ENCODE data around the gene SPRY1.

Gene SPRY1

DNA sequence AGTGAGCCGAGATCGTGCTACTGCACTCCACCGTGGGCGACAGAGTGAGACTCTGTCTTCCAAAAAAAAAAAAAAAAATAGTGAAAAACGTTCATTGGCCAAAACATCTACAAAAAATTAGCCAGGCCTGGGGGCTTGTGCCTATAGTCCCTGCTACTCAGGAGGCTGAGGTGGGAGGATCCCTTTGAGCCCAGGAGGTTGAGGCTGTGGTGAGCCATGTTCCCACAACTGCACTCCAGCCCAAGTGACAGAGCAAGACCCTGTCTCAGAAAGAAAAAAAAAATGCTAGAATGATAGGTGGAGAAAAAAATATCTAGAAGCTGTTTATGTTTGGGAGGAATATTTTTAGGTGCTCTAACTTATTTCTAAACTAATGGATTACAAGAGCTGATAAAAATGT is 14.9 kb downstream of the SPRY1 start:
- no peak for DNase-seq (ENCODE audit: low read depth in 3 of 3)

DNA sequence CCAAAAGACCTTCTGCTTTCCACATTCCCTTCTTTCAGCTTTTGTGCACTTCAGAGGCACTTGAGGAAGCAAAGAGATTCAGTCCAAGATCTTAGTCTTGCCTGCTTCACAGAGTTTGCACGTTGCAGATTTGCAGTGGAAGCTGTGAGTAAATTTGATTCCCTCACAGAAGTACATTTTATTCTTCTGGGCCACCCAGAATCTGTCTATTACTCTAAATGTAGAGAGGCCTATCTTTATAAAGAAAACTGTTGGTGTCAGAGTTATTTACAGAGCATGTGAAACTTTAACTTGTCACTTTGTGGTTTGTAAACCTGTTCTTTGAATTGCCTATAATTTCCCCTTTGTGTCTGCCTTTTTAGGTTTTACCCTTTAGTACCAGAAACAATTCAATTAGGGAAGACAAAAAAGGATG is 15.5 kb downstream of the SPRY1 start:
- DNase-seq (ENCODE audit: low read depth in 3 of 3): no peak

DNA sequence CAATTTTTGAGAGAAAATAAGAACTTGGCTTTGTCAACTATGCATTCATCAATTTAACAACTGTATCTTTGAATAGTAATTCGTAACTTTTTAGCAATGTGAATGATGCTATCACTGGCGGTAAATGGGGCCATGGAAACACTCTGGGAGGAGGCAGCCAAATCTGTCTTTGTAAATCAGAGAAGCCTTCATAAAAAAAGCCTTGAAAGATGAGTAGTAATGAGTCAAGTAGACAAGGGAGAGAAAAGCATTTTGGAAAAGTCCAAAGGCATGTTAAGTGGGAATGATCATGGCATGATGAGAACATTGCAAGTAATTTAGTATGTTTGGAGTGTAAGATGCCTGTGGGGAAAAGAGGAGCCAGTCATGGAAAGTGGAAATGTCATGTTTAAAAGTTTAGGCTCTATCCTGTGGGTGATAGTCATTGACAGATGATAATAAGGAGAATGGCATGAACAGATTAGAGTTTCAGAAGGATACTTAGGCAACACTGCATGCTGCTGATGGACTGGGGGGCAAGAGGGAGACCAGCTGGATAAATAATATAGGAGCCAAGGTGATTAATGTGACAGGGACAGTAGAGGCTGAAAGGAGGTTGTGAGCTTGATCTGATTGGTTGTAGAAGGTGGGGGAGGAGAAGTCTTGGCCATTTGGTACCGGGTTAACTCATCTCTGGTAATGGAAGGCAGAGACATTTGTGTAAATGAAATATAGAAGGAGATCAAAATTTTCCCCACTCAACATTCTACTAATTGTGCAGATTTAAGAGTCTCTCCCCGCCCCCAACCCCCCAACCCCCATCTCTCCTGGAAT is 16.3 kb downstream of the SPRY1 start:
- no peak for DNase-seq (ENCODE audit: low read depth in 3 of 3)

DNA sequence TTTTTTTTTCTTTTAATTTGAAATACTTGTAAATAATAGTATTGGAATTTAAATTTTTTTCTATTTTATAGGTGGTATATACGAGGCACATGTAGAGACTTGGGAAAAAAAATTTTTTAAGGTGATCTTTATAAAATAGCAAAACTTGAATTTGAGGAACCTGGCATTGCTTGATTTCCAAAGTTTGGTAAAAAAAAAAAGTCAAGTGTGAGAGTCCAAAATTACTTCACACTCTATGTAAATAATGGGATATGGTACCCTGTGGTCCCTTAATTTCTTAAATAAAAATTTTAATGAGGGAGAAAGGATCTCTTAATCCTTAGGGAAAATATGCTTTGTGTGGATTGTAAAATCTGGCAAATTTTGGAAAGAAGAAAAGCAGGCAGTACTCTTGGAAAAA is 19.0 kb downstream of the SPRY1 start:
- no peak for DNase-seq (ENCODE audit: low read depth in 3 of 3)

DNA sequence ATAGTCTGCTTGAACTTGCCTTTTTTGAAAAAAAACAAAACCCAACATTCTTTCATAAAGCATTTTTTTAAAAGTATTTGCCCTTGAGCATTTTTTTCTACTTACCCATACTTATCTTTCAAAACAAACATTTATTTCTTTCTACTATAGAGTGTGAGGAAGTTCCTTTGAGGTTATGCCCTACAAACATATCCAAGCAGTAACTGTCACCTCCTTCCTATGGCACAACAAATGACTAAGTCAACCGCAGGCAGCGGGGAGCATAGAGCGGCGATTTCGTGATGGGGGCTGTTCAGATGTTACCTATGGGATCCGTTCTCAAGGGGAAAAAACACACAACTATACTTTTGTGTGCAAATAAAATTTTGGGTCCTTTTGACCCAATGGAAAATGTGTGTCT is 19.4 kb downstream of the SPRY1 start:
- peak in 1 of 3 experiments; percentile 54 for DNase-seq (ENCODE audit: low read depth in 3 of 3)

DNA sequence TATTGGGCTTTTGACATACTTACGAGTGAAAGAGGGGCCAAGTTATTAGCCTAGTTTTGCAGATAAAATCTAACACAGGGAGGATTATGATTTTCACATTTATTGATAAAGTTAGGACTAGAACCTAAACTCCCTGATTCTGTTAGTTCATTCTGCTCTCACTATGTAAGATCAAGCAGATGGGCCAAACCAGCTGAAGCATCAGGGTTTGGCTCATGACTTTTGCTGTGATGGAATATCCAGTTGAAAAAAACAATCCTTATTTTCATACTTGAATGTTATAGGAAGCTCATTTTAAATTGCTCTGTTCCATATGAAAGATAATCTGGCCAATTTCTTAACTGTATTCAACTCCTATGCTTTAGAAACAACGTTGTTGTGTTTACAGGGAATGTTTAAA is 21.2 kb downstream of the SPRY1 start:
- no peak for DNase-seq (ENCODE audit: low read depth in 3 of 3)

DNA sequence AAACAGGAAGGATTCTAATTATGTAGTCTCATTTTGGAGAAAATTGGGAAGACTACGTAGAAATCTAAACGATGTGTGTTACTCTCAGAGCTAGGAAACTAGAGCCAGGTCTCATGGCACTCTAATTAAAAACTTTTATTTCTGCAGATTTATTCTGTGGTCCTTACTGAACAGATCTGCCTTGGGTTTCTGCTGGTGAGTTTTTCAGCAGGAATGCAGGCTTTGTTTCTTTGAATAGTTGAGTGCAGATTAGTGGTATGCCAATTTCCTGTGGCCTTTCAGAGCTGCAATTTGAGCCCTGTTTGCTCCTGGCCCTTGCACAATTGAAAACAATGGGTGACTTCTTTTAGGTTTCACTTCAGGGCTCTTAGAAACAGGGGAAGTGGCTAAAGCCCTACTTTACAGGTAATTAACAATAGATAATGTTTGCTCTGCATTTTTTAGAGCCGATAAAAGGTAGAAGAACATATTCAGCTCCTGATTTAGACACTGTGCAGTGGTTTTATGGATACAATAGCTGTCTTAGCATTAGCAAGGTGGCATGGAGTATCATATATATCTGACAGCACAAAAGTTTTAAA is 21.8 kb downstream of the SPRY1 start:
- DNase-seq (ENCODE audit: low read depth in 3 of 3): no peak

DNA sequence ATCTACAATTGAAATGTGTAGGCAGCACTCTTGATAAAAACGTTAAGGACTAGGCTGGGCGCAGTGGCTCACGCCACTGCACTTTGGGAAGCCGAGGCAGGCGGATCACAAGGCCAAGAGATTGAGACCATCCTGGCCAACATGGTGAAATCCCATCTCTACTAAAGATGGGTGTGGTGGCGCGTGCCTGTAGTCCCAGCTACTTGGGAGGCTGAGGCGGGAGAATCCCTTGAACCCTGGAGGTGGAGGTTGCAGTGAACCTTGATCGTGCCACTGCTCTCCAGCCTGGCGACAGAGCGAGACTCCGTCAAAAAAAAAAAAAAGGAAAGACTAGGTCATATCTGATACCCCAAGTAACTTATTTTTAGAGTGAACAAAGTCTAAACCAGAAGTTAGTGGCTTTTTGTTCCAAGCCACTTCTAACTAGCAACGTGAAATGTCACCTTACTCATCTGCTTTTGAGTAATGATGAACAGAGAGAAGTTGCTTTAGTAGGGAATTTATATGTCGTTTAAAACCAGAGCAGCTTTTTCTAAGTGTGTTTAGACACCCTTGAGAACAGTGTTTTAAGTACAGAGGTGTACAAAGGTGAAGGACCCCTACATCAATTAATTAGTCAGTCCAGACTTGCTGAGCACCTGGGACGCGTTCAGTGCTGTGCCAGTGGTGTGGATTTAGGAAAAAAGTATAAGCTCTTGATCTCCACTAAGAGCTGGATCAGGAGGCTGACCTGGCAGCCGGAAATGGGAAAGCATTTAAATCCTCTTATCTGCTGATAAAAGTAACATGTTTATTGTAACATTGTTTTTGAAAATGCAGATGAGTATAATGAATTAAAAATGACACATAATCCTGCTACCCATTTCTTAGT is 23.5 kb downstream of the SPRY1 start:
- no peak for DNase-seq (ENCODE audit: low read depth in 3 of 3)

DNA sequence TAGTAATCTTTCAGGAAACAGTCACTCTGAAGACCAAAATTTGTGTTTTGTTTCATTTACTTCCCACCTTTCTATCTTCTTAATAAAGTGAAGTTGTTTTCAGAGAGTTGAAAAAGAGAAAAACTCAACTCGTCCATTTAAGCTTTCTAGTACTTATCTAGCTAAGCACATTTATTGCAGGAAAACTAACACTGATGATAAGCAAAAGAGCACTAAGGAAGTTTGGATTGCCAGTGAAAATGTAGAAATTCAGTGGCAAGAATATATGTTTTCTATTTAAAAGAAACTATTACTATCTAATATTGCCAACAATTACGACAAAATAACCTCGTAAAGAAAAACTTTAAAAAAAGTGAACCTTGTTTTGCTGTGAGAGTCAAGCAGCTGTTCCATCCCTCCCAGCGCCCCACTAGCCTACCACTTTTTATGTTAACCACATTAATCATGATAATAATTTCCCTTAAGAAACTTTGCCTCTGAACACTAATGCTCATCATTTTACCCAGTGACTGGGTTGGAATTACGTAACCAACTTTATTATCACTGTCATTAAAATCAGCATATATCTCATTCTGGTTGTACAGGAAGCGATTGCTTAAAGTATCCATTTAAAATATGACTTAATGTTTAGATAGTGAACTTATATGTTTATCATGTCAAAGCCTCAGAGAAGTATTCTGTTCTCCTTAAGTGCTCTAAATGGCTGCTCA is 24.8 kb downstream of the SPRY1 start:
- no peak for DNase-seq (ENCODE audit: low read depth in 3 of 3)

DNA sequence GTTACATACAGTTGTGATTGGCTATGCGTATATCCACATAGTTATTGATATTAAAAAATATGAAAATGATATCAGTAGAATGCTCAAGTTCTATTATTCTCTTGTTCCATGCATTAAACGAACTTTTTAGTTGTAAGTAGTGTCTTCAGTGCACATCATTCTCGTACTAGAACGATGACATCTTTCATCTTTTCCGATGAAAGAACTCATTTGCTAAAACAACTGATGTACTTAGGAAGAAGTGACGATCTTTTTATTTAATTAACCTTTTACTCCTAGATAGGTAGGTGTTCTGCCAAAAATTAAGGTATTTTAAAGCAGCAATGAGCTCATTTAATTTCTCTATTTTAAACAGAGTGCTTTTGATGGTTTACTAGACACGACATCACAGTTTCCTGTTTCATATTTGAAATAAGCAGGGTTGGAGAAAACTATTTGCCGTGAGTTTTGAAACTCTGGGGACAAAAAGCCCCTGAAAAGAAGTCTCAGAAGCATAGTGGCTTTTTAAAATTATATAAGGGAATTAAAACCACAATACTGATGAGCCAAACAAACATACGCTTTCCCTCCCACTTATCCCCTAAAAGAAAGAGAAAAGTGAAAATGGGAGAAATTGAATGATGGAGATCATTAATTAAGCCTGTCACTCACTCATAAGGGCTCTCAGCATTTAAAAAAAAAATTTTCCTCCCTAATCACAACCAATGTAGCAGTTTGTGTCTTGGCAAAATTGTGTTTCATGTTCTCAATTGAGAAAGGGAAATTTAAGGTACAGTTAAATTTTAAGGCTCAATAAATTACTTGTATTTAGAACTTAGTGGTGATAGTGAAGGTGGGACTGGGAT is 25.6 kb downstream of the SPRY1 start:
- no peak for DNase-seq (ENCODE audit: low read depth in 3 of 3)

DNA sequence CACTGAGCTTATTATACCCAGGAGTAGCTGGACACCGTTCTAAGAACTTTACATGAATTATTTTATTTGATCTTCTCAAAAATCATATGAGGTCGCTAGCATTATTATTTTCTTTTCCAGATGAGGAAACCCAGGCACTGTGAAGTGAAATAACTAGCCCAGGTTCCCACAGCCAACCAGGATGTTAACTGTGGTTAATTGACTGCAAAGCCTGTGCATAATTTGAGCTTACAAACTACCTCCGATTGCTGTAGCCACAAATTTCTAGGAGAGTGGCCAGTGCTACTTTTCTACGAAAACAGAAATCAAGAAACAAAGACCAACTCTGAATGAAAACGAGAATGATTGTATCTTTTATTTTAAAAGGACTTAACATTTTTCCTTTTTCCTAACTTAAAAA is 27.2 kb downstream of the SPRY1 start:
- no peak for DNase-seq (ENCODE audit: low read depth in 3 of 3)

DNA sequence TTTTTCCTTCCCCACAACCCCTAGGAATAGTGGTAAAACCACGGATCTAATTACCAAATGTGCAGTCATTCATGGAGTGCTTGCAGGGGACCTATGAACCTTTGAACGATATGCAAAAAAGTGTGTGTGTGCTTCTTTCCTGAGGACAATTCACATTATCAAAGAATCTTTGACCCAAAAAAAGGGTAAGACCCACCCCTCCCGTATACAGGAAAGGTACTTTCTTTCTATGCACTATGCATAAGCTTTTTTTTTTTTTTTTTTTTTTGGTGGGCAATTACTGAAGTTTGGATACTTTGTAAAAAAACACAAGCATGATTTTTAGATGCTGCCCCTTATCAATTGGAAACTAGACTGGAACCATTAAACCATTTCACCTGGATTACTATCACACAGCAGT is 31.4 kb downstream of the SPRY1 start:
- DNase-seq (ENCODE audit: low read depth in 3 of 3): no peak

DNA sequence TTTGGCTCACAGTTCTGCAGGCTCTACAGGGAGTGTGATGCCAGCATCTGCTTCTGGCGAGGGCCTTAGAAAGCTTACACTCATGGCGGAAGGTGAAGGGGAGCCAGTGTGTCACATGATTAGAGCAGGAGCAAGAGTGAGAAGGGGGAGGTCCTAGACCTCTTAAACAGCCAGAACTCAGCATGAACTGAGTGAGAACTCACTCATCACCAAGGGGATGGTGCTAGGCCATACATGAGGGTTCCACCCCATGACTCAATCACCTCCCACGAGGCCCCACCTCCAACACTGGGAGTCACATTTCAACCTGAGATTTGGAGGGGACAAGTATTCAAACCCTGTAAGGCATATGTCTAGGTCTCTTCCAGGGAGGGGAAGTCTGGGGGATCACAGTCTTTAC is 33.4 kb downstream of the SPRY1 start:
- no peak for DNase-seq (ENCODE audit: low read depth in 3 of 3)

DNA sequence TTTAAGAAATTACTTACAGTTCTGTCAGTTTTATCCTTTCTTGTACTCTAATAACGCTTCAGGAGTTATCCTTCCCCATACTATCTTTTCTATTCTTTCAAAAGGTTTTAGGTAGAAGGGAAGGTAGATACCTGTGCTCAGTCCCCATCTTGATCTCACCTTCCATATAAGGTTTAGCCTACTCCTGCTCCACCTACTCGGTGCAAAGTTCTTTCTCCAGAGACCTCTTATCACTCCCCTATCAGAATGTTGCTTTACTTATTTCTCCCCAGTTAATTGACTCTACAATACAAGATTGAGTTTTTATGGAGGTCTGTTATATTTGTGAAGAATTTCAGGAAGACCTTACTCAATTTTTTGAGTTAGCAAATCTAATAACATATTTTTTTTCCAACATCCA is 33.9 kb downstream of the SPRY1 start:
- DNase-seq (ENCODE audit: low read depth in 3 of 3): no peak

DNA sequence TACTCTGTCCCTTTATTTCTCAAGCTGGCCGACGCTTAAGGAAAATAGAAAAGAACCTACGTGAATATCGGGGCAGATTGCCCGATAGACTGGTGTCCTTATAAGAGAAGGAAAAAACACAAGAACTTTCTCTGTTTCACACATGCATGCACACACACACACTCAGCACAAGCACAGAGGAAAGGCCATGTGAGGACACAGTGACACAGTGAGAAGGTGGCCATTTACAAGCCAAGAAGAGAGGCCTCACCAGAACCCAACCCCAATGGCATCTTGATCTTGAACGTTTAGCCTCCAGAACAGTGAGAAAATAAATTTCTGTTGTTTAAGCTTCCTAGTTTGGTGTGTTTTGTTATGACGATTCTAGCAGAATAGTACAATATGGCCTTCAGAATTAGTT is 37.0 kb downstream of the SPRY1 start:
- DNase-seq (ENCODE audit: low read depth in 3 of 3): no peak

DNA sequence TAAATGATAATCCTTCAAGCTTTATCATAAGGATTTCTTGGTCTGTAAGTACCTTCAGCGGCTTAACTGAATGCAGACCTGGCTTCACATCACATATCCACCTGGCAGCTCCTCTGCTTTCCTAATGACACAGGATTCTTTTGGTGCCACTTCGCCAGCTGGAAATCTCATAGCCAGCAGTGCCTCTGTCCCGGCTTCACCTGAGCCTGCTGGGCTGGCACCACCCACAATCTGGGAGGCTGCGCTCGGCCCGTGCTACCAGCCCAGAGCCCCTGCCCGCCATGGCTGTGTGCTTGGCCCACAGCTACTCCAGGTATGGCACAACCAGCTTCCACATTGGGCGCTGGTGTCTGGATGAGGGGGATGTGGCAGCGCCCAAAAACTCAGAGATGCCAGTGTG is 37.4 kb downstream of the SPRY1 start:
- no peak for DNase-seq (ENCODE audit: low read depth in 3 of 3)

DNA sequence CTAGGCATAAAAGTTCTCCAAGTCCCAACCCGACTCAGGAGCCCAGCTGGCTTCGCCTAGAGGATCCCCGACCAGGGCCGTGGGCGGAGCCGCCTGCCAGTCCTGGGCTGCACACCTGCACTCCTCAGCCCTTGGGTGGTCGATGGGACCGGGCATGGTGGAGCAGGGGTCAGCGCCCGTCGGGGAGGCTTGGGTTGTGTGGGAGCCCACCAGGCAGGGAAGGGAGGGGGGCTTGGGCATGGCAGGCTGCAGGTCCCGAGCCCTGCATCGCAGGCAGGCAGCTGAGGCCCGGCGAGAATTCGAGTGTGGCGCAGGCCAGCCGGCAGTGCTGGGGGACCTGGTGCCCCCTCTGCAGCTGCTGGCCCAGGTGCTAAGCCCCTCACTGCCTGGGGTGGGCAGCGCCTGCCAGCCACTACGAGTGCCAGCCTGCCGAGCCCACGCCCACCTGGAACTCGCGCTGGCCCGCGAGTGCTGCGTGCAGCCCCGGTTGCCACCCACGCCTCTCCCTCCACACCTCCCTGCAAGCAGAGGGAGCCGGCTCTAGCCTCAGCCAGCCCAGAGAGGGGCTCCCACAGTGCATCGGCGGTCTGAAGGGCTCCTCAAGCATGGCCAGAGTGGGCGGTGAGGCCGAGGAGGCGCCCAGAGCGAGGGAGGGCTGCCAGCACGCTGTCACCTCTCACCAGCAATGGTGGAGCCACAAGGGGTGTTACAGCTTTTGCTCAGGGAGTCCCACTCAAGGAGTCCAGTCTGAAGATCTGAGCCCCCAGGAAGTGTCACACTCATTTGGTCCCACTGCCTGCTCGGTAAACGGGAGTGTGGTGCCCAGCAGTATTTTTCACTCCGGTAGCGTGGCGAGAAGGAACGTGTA is 38.9 kb downstream of the SPRY1 start:
- DNase-seq (ENCODE audit: low read depth in 3 of 3): no peak

DNA sequence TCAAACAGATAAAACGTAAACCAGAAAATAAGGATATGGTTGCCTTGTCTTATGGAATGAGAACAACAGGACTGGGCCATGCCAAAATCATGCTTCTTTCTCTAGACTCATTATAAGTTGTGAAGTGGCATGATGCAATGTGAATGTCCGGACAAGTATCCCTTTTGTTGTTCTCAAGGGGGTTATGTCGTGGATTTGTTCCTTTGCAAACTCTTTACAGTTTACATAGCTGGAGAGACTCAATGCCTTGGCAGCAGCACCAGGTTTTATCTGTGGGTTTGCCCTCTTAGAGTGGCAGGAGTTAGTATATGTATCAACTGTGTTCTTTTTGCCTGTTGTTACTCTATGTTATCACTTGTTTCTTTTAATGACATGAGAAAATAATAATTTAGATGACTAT is 41.4 kb downstream of the SPRY1 start:
- DNase-seq (ENCODE audit: low read depth in 3 of 3): no peak

DNA sequence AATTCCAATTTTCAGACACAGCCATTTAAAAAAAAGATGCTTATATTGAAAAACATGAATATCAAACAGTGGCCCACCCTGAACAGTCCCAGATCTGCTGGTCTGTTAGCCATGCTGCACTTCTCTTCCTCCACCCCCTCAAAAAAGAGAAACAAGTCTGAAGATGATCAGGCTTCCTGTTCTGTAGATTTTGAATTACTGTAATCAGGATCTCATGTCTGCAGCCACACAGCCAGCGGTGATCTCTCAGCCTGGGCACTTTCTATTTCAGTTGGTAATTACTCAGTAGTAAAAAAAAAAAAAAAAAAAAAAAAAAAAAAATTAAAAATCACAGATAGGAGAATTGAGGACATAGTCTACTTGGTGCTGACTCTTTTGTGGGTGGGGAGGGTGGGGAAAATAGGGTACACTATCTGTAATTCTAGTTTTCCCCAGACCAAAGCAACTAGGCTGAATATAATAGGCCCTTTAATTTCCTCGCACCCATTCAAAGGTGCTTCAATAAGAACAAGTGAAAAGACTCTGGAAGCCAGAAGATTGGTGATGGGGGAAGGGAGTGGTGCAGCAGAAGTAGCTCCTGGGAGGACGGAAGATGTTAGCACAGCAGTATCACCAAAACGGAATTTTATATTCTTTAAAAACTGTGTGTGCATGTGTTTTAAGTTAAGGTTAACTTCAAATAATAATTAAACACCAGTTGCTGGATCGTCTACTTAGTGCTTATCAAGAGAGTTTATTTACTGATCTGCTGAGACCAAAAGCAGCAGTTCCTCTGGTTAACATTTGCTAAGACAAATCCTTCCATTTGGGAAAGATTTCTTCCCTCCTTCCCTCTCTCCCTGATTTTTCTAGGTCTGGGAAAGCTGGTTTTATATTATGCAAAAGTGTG is 47.0 kb downstream of the SPRY1 start:
- peak in 1 of 3 experiments; percentile 35 for DNase-seq (ENCODE audit: low read depth in 3 of 3)
